GM18498 (cell line): ENCODE measurements around the gene IKZF5.

Experiments
- ATAC-seq: cut with Tn5 transposase; IDR thresholded peaks from one replicate; pipeline ENCODE4 v1.9.1; 2021; ENCODE audit warnings: mild to moderate bottlenecking, moderate library complexity; ENCODE audit not compliant: unreplicated experiment

Gene IKZF5

DNA sequence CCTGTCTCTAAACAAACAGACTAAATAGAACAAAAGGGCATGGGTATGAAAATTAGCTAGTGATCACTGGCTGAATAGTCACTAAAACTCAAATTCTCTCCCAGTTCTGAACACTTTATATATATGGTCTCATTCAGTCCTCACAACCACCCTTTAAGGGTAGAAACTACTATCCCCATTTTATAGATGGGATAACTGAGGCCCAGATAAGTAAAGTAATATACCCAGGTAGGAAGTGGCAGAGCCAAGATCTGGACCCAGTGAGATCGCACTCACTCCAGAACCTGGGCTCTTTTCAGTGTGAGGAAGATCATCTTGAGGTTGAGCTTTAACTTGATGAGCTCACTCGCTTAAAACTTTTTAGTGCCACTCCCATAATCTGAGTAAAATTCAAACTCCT, 23.9 kb downstream of the IKZF5 start:
- ATAC-seq = no peak

DNA sequence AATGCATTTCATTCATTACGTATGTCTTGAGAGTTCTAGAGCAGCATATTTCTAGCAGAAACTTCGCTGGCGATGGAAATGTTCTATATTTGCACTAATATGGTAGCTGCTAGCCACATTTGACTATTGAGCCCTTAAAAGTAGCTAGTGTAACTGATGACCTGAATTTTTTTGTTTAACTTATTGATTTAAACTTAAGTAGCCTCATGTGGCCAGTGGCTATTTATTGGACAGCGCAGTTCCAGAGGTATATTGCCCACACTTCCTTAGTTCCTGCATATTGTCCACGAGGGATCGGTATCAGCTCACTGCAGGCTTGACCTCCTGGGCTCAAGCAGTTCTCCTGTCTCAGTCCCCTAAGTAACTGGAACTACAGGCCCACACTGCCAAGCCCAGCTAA, 24.7 kb downstream of the IKZF5 start:
- no peak for ATAC-seq

DNA sequence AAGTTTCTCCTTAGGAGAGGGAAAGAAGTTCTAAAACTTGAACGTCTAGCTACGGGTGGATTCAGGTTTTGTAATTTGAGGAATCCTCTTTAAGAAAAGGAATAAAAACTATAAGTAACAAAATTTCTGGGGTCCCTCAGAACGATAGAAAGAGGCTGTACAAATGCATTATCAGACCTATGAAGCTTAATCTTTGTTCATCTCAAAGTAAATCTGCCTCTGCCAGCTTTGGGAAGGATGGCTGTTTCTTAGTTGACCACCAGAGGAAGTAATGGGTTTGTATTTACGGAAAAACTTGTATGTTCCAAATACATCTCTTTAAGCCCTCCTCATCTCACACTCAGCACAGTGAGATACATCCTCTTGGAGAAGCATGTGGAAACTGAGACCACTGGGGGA, 27.5 kb downstream of the IKZF5 start:
- ATAC-seq = no peak

DNA sequence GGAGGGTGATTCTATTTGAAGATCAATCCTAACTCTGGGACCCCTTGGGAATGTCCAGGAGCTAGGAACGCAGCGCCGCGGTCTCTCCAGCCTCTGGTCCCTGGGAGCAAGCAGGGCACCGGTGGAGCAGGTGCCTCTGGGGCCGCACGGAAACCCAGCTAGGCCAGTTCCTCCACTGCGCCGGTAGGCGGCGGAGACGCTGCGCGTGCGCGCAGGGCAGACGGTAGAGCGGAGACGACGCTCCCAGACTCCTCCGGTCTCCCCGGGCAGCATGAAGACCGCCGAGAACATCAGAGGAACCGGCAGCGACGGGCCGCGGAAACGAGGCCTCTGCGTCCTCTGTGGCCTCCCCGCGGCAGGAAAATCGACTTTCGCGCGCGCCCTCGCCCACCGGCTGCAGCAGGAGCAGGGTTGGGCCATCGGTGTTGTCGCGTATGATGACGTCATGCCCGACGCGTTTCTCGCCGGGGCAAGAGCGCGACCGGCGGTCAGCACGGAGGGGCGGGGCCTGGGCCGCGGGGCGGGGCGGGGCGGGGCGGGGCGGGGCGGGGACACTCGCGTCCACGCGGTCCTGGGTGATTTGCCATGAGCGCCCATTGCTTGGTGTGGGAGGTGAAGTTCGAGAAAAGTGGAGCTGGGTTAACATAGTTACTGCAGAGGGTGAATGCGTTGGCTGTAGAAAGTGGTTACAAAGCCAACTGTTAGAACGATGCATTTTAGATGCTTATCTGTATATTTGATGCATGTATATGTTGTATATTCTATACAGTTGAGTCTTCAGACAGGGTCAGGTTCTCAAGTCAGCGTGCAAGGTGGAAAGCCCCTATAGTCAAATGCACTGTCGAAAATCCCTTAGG, 28.2 kb downstream of the IKZF5 start, which contains the start of gene PSTK:
Gene PSTK (plus strand): TSS at position 193 of the 857 bp plus-strand sequence. CDS start 79 bp downstream, at position 272.
- ATAC-seq = peak; percentile 96

DNA sequence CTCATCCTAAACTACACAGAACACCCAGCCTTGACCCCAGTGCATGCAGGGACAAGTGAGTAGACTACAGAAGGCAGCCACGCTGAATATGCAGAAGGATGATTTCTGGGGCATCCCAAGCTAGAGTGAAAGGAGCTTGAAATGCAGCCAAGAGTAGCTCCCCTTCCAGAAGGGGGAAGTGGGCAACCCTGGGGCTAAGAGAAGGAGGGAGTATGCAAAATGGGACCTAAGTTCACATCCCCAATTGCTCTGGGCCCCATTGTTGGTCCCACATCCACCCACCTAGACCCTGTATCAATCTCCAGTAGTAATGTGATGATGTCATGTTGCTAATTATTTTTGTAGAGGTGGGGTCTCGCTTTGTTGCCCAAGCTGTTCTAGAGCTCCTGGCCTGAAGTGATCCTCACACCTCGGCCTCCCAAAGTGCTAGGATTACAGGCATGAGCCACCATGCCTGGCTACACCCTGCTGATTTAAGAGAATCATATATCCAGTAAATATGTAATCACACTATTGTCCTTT, 34.0 kb downstream of the IKZF5 start:
- no peak for ATAC-seq

DNA sequence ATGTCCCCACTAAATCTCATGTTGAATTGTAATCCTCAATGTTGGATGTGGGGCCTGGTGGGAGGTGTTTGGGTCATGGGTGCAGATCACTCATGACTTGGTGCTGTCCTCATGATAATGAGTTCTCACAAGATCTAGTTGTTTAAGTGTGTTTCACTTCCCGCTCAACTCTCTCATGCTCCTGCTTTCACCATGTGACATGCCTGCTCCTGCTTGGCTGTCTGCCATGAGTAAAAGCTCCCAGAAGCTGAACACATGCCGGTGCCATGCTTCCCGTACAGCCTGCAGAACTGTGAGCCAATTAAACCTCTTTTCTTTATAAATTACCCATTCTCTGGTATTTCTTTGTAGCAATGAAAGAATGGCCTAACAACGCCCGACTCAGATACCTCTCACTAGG, 34.6 kb downstream of the IKZF5 start:
- ATAC-seq = no peak

DNA sequence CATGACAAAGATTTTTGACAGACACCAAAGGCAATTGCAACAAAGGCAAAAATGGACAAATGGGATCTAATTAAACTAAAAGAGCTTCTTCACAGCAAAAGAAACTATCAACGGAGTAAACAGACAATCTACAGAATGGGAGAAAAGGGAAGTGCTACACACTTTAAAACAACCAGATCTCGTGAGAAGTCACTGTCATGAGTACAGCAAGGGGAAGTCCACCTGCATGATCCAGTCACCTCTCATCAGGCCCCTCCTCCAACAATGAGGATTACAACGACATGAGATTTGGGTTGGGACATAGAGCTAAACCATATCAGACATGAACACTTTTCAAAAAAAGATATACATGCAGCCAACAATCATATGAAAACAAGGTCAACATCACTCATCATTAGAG, 39.9 kb downstream of the IKZF5 start:
- ATAC-seq = no peak

DNA sequence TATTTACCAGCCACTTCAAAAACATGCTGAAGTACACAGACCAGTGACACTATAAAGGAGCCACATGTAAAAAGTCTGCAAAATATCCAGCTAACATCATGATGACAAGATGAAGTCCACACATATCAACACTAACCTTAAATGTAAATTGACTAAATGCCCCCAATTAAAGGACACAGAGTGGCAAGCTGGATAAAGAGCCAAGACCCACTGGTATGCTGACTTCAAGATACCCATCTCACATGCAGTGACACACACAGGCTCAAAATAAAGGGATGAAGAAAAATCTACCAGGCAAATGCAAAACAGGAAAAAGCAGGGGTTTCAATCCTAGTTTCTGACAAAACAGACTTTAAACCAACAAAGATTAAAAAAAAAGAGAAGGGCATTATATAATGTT, 41.7 kb downstream of the IKZF5 start:
- no peak for ATAC-seq

DNA sequence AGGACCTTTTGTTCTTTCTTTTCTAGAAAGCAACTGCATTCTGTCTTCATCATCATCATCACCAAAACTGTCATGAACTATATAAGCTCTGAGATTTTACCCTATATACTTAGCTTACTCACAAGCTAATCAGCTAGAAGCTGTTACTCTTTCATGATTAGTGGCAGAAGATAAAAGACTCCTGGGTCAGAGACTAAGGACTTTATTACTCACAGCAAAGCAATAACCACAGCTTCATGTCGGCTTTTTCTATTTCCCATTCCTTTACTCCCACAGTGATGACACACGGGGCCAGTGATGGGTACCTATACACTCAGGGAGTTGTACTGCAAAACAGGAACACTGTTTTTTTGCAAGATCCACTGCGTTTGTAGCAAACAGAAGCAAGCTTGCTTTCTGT, 46.2 kb downstream of the IKZF5 start:
- no peak for ATAC-seq

DNA sequence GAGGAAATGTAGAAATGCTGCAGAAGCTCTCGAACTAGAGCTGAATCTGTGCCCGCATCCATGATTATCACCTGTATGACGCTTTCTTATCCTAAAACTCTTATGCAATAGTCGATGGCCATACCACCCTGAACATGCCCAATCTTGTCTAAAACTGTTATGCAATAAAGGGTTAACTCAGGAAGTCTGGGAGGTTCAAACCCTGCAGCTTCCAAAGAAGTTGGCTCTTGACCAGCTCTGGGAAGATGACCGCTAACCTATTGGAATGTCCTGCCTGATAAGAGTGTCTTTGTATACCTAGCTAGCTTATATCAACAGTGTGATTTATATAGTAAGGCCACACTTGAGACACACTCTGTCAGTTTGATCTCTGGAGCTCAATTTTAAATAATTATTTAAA, 51.1 kb downstream of the IKZF5 start:
- no peak for ATAC-seq

DNA sequence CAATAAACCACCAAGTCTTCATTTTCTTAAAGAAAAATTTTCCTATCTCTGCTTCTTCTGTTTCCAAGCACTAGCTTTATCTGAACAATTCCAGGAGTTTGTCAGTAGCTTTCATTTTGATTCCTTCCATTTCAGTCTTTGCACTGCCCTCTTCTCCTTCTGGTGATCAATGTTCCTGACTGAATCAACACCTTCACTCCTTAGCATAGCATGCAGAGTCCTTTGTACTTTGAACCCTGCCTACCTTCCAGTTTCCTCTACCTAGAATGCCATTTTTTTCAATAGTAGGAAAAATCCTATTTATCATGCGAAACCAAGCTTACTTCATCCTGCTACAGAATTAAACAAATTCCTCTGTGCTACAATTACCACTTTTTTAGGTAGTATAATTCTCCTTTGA, 52.7 kb downstream of the IKZF5 start:
- ATAC-seq = no peak

DNA sequence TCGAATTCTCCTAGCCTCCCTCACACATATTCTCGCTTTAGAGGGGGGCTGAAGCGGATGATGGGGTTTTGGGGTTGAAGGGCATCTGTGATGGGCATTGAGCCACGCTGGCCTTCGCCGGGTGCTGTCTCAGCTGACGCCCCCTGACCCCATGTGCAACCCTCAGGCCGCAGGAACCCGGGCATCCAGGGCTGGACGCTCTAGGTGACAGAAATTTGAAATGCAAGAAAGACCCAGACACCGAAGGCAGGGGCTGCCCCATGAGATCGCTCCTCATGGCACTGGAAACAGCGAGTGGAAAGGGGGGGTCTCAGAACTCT, 53.9 kb downstream of the IKZF5 start:
- no peak for ATAC-seq

DNA sequence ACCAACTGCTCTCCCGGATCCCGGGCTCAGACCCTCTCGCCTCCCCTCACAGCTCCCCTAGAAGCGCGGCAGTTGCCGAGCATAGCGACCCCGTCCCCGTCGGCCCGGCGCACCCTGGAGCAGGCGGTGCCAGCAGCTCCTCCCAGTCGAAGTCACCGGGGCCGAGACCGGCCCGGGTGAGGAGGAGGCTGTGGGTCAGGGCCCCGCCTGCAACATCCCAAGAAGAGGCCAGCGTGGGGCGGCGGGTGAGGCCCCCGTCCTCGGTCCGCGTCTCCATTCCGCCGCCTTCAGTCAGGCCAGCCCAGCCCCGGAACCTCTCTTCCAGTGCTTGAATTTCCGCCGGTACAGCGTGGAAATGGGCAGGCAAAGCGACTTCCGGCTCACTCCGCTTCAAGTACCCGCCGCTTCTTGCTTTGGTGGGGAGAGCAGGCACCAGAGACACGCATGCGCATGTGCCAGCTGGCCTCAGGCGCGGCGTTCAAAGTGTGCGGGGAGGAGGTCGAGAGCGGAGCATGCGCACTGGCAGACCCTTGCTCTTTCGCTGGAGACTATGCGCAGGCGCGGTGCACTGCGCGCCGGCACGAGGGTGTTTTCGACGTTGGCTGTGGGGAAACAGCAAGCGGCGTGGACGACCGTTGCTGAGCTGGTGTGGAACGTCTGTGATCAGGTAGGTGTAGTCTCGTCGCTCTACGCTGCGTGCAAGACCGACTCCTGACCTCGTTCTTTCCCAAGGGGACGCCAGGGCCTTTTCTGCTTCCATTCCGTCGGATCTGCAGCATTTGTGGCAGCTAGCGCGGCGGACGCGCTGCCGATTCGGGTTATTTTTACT, 54.5 kb downstream of the IKZF5 start, which contains the start of gene C10orf88:
Gene C10orf88 (minus strand): TSS at position 326 of the 829 bp plus-strand sequence. CDS start 49 bp downstream, at position 277.
- ATAC-seq = peak; percentile 98

DNA sequence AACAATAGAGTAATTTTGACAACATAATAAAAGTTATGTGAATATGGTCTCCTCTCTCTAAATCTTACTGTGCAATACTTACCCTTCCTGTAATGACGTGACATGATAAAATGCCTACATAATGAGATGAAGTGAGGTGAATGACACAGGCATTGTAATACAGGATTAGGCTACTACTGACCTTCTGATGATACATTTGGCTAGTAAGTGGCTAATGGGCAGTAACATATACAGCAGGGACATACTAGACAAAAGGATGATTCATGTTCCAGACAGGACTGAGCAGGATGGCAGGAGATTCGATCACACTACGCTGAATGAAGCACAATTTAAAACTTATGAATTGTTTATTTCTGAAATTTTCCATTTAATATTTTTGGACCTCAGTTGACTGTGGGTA, 59.3 kb downstream of the IKZF5 start:
- ATAC-seq = no peak
